Thymus (tissue), 11 donors: Measurements from ENCODE around the gene FHIT. TPM values are rescaled to one million over a fixed set of nuclear protein-coding genes. Genes with fewer than 3 reads are reported as not detected.

Source experiments
- DNase-seq, 9 donors: peaks; one replicate each; pipeline ENCODE4 v3.0.0-alpha.2; 2013; ENCODE audit warnings: low spot score in 9 of 9, low read depth in 6 of 9, missing footprints in 1 of 9
- H3K27ac ChIP-seq, 2 donors: one replicate each; pipeline ENCODE4 v1.5.1; 2013; ENCODE audit warnings: control low read depth in 1 of 2, low read depth in 1 of 2, low read length in 1 of 2, mild to moderate bottlenecking in 1 of 2, moderate library complexity in 1 of 2
- H3K27me3 ChIP-seq, 2 donors: one replicate each; pipeline ENCODE4 v1.5.1; 2013; ENCODE audit warnings: low read length in 1 of 2; ENCODE audit not compliant: control insufficient read depth in 2 of 2, insufficient read depth in 1 of 2
- H3K36me3 ChIP-seq, 2 donors: one replicate each; pipeline ENCODE4 v1.5.1; 2013; ENCODE audit warnings: low read length in 1 of 2, mild to moderate bottlenecking in 1 of 2, moderate library complexity in 1 of 2; ENCODE audit not compliant: control insufficient read depth in 2 of 2, insufficient read depth in 2 of 2
- H3K4me1 ChIP-seq, 2 donors: one replicate each; pipeline ENCODE4 v1.5.1; 2013; ENCODE audit warnings: low read length in 2 of 2; ENCODE audit not compliant: control insufficient read depth in 2 of 2, insufficient read depth in 2 of 2
- H3K4me3 ChIP-seq, 2 donors: one replicate each; pipeline ENCODE4 v1.5.1; 2013; ENCODE audit warnings: low read length in 2 of 2, control low read depth in 1 of 2, mild to moderate bottlenecking in 1 of 2
- H3K9me3 ChIP-seq, 2 donors: one replicate each; pipeline ENCODE4 v1.5.1; 2013; ENCODE audit warnings: low read length in 1 of 2, mild to moderate bottlenecking in 1 of 2; ENCODE audit not compliant: control insufficient read depth in 2 of 2, insufficient read depth in 1 of 2
- WGBS: extraction: QIAGEN DNeasy Blood & Tissue Kit; methylation state at CpG from one replicate; pipeline ENCODE4 v1.1.7; 2013; 5-methylcytosine and 5-hydroxymethylcytosine counted together
- polyA plus RNA-seq: library from polyadenylated mRNA; stranded (reverse); fragments of 200-250 nt; gene quantifications from one replicate; pipeline ENCODE4 v1.2.3, GENCODE V29; 2013
- total RNA-seq: library from RNA; stranded (reverse); fragments of 120-200 nt; gene quantifications from one replicate; pipeline ENCODE4 v1.2.4, GENCODE V29; 2013
- donor health status: healthy.

The FHIT gene
- total and polyA plus RNA-seq, 2 donors, result 9.2 to 13.2 TPM

DNA sequence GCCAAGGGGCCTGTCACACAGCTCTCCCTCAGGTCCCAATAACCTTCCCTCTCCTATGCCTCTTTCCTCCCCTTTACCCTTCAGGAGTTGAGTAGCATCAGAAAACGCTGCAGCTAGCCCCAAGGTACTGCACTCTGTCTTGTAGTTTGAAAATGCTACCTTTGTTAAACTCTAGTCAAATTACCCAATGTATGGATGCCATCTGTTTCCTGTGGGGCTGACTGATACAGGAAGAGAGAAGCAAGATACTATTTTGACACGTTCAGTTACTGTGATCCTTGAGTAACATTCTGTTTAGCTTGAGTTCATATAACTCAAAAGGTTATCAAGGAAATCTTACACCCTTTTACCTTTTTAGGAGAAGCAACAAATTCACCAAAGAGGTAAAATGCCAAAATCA lies 493.1 kb downstream of the FHIT start:
- Histone ChIP-seq H3K4me1 (peaks cover 0 to 6% of the 10 kb centered on the region in 2 donors), H3K4me3 (no peak overlapping the region), H3K9me3 (no peaks in the 10 kb centered on the region), H3K36me3 (no peaks in the 10 kb centered on the region), H3K27ac (no peak overlapping the region), H3K27me3 (no peaks in the 10 kb centered on the region)
- WGBS, result 29% methylated on average over 2 of the region's 2 CpGs
- peak in 2 of 9 donors; percentile 1 to 12 for DNase-seq

GRCh38 chr3:60757724-60758123 lies 493.5 kb downstream of the FHIT start:
- H3K9me3 ChIP-seq, result no peaks in the 10 kb centered on the region
- no peaks in the 10 kb centered on the region for H3K36me3 ChIP-seq
- no peak overlapping the region for H3K4me3 ChIP-seq
- 93% methylated on average over 6 of the region's 6 CpGs for WGBS
- H3K27me3 ChIP-seq, result no peaks in the 10 kb centered on the region
- no peak overlapping the region for H3K27ac ChIP-seq
- H3K4me1 ChIP-seq, result peaks cover 0 to 6% of the 10 kb centered on the region in 2 donors
- DNase-seq, result no peak

DNA sequence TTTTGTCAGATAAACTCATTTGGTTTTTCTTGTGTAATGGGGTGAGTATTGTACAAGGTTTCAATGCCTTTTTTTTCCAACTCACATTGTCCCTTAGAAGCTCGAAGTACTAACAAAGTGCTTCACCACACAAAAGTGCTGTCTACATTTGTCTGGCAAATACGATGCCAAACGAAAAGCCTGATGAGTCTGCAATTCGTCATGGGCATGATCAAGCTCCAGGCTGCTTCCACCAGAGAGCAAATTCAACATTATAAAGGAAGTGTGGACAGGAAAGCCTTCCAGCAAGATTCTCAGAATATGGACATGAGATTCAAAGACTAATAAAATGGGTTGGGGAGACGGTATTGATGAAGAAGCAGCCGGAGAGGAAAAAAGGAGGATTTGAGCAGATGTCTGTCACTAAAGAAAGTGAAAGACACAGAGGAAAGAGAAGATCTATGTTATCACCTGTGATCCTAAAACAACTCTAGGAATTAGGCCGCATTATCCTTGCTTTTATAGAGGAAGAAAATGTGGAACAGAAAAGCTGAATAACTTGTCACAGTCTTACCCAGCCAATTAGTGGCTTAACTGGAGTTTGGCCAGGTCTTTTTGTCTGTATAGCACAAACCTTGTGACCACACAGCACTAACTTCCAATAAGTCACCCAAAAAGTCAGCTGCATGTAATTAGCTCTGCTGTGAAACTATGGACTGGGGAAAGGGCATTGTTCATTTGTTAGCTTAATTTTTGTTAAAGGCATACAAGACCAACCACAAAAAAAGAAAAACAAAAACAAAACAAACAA lies 494.8 kb downstream of the FHIT start:
- Histone ChIP-seq H3K27me3 (no peaks in the 10 kb centered on the region), H3K4me1 (peaks cover 0 to 6% of the 10 kb centered on the region in 2 donors), H3K4me3 (no peak overlapping the region), H3K36me3 (no peaks in the 10 kb centered on the region), H3K9me3 (no peaks in the 10 kb centered on the region), H3K27ac (no peak overlapping the region)
- no peak for DNase-seq
- 91% methylated on average over 7 of the region's 7 CpGs for WGBS

DNA sequence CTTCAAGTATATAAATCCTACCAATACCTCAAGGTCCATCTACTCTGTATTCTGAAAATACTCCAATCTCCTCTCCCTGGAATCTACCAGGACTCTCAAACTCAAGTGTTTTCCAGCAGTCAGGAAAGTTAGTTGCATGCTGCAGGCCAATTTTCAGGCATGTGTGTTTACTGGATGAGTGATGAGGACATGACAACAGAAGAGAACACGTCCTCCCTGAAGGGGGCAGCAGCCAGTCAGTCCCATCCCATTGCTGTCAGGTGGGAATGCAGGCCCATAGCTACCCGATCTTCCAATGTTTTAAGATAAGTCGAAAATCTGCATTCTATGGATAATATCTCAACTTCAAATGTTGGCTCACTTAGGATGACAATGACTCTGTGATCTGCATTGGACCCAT lies 496.2 kb downstream of the FHIT start:
- Histone ChIP-seq H3K9me3 (peaks cover 0 to 5% of the 10 kb centered on the region in 2 donors), H3K27me3 (no peaks in the 10 kb centered on the region), H3K4me1 (peaks cover 0 to 5% of the 10 kb centered on the region in 2 donors), H3K27ac (no peak overlapping the region), H3K4me3 (no peak overlapping the region), H3K36me3 (no peaks in the 10 kb centered on the region)
- WGBS, result 98% methylated on average over 3 of the region's 3 CpGs
- DNase-seq, result no peak

DNA sequence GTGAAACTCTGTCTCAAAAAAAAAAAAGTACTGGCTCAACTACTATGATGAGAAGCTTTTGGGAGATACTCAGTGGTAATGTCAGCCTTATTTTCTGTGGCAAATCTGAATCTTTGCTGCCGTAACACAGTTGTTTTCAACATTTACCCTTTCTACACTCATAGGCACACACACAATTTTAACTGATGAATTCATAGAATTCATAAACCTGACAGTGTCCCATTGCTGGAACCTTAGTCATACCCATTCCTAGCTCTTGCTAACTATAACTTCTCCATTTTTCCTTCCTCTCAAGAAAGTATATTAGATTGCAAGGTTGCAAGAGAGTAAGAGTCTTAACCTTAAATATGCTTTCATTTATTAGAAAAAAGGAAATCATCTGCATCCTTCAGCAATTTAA lies 496.6 kb downstream of the FHIT start:
- H3K4me3 ChIP-seq, result no peak overlapping the region
- no peak for DNase-seq
- H3K27me3 ChIP-seq, result no peaks in the 10 kb centered on the region
- H3K36me3 ChIP-seq, result no peaks in the 10 kb centered on the region
- WGBS, result 99% methylated on average over 1 of the region's 1 CpG
- peaks cover 0 to 4% of the 10 kb centered on the region in 2 donors for H3K4me1 ChIP-seq
- peaks cover 0 to 5% of the 10 kb centered on the region in 2 donors for H3K9me3 ChIP-seq
- H3K27ac ChIP-seq, result no peak overlapping the region

DNA sequence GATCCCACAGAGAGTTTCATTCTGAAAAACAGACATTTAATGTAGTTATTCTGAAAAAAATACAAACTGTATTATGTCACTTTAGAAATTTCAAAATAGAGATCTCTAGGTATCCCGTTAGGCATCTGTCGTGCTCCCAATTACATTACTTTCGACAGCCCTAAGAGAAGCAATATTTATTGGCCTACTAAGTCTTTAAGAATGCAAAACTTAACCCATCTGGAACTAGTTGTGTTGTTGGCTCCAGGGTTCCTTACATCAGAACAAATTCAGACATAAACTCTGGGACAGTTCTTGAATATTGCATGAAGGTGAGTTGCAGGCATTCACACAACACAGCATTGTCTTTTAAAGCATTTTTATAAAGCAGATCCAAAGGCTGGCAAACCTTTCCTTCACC lies 498.4 kb downstream of the FHIT start:
- no peak overlapping the region for H3K4me3 ChIP-seq
- DNase-seq, result no peak
- peaks cover 0 to 5% of the 10 kb centered on the region in 2 donors for H3K9me3 ChIP-seq
- H3K4me1 ChIP-seq, result peaks cover 0 to under 1% of the 10 kb centered on the region in 2 donors
- no peaks in the 10 kb centered on the region for H3K27me3 ChIP-seq
- H3K36me3 ChIP-seq, result no peaks in the 10 kb centered on the region
- 95% methylated on average over 3 of the region's 3 CpGs for WGBS
- no peak overlapping the region for H3K27ac ChIP-seq

DNA sequence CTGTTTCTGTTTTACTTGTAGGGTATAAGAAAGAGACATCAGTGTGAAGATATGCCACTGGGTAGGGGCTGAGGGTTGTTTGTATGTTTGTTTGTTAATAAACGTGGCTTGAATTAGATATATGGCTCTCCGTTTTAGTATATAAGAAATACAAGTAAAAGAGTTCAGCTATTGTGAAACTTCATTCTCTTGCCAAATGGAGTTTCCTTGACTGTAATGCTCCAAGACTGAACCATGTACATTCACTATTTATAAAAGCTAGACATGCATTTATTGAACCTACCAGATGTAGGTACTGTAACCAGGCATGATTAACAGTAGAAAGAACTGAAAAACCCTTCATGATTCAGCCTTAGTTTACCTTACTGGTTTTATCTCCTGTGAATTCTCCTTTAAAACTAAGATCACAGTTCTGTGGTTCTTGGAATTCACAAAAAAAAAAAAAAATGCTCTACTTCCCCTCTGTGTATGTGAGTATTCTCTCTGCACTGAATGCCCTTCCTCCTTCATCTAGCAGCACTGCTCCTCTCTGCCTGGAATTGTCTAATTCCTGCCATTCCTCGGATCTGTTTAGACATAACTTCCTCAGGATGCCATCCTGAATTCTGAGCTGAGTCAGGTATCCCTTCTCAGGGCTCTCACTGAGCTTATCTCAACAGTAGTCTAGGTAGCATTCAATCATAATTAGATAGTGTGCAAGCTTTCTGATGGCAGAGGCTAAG lies 504.4 kb downstream of the FHIT start:
- DNase-seq, result no peak
- no peak overlapping the region for H3K4me3 ChIP-seq
- H3K27me3 ChIP-seq, result no peaks in the 10 kb centered on the region
- no peaks in the 10 kb centered on the region for H3K36me3 ChIP-seq
- peaks cover 0 to 5% of the 10 kb centered on the region in 2 donors for H3K9me3 ChIP-seq
- WGBS, result 76% methylated on average over 3 of the region's 3 CpGs
- no peak overlapping the region for H3K27ac ChIP-seq
- H3K4me1 ChIP-seq, result no peaks in the 10 kb centered on the region

- 97% methylated on average over 8 of the region's 8 CpGs for WGBS
- DNase-seq, result no peak
- H3K4me3 ChIP-seq, result no peak overlapping the region
- no peaks in the 10 kb centered on the region for H3K27me3 ChIP-seq
- no peak overlapping the region for H3K27ac ChIP-seq
- no peaks in the 10 kb centered on the region for H3K4me1 ChIP-seq
- H3K9me3 ChIP-seq, result peaks cover 0 to 5% of the 10 kb centered on the region in 2 donors
- H3K36me3 ChIP-seq, result no peaks in the 10 kb centered on the region
Observed at GRCh38 chr3:60746043-60746638, 505.1 kb downstream of the FHIT start.

DNA sequence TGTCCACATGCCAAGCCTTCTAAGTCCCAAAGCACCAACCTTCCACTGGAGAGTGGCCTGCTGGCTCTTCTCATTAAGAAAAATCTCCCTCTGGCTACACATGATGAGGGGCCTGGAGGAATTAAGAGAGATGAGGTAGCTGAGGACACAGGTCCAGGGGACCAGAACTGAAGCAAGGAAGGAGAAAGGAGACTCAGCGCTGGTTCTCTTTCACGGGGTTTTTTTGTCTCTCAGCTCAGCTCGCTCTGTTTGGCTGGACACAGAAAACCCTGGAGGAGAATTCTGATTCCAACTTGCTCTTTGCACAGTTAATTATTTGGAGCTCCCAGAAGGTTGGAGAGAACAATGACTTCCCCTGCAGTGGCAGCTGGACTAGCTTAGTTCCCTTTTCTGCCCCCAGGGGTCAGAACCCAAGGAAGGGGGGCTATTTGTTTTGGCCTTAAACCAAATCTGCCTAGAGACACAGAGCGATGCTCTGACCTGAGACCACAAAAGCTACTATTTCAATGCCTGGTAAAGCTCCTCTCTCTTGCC lies 507.6 kb downstream of the FHIT start:
- Histone ChIP-seq H3K4me1 (no peaks in the 10 kb centered on the region), H3K36me3 (no peaks in the 10 kb centered on the region), H3K9me3 (no peaks in the 10 kb centered on the region), H3K4me3 (no peak overlapping the region), H3K27ac (no peak overlapping the region), H3K27me3 (no peaks in the 10 kb centered on the region)
- DNase-seq, result no peak
- 38% methylated on average over 4 of the region's 4 CpGs for WGBS
